HTR-8/SVneo (cell line): Measurements from ENCODE around the gene SYP.

ENCODE experiments used
- DNase-seq: peaks from one replicate; pipeline ENCODE4 v3.0.0; 2011; ENCODE audit warnings: low spot score, mixed read lengths; ENCODE audit not compliant: insufficient read length
- FAIRE-seq: peaks from 2 replicates; lab custom pipeline; 2011; peaks lifted over from hg19 to GRCh38; lab: Jason Lieb, UNC

Gene SYP

DNA sequence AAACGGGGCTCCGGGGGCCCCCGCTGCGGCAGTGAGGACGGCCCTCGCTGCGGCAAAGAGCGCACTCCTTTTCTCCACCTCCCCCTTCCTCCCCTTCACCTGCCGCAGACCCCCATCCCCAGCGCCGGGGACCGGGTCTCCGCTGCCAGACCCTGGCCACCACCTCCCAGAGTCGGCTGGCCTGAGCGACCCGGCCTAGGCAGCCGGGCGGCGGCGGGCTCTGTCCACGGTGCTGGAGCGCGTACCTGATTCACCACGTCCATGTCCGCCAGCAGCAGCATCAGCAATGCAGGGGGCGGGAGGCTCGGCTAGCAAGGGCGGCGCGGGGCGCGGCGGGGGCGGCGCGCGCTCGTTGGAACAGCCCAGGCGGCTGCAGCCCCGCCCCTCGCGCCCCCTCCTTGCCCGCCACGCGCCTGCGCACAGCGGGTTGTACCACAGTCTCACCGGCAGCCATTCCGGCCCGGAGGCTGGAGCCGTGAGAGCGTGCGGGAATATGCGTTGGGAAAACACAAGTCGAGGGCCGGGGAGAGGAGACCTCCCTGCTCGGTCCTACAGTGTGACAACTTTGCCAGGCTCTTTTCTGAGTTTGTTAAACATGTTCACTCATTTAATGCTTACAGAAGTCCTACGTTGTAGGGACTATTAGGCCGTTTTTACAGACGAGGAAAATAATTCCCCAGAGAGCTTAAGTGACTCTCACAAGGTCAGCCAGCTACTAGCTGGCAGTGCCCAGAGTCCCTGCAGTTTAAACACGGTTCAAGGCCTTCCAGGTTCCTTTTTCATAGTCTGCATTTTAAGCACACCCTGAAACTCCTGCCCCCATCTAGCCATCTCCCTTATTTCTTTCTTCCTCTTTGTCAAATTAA lies at the start of gene SYP:
TSS of gene SYP (minus strand) at position 288 of the 866 bp plus-strand sequence. CDS start at position 281, 7 bp downstream.
- peak; percentile 33 for FAIRE-seq

GRCh38 chrX:49249616-49250015 lies 49.6 kb upstream of the SYP start:
- DNase-seq (no peak), FAIRE-seq (no peak)

More for the DNA sequence above, at the start of gene SYP:
- peak; percentile 75 for DNase-seq

DNA sequence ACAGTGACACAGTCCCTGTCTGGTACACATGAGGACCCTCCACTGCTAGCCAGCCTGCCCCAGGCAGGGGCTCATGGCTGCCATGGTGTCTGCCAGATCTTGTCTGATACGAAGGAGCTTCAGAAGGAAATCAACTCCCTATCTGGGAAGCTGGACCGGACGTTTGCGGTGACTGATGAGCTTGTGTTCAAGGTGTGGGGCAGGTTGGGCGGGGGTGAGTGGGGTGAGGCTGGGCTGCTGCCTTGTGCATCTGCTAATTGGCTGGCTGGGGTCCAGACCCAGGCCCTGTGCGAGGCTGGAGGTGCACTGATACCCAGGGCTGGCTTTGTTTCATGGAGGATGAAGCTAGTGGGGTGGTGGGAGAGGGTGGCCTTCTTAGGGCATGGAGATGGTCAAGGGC lies 49.1 kb upstream of the SYP start:
- DNase-seq (no peak), FAIRE-seq (no peak)

GRCh38 chrX:49247916-49248811 lies 48.2 kb upstream of the SYP start:
- FAIRE-seq (no peak), DNase-seq (no peak)

GRCh38 chrX:49247346-49247745 lies 47.4 kb upstream of the SYP start:
- DNase-seq (no peak), FAIRE-seq (no peak)

DNA sequence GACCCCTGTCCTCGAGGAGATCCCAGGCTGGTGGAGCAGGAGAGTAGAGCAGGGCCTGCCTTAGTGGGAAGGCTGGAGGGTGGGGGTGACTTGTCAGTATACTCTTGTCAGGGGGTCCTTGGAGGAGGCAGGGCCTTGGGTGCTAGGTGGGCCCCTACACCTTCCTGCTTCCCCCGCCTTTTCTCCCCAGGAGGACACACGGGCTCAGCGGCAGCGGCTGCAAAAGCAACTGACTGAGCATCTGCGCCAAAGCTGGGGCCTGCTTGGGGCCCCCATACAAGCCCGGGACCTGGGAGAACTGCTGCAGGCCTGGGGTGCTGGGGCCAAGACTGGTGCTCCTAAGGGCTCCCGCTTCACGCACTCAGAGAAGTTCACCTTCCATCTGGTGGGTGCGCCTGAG lies 46.5 kb upstream of the SYP start:
- FAIRE-seq (no peak), DNase-seq (no peak)

GRCh38 chrX:49244207-49244606 lies 44.2 kb upstream of the SYP start:
- no peak for DNase-seq
- no peak for FAIRE-seq

GRCh38 chrX:49243166-49243565 lies 43.2 kb upstream of the SYP start:
- DNase-seq (no peak), FAIRE-seq (no peak)

GRCh38 chrX:49242545-49243066 lies 42.6 kb upstream of the SYP start:
- FAIRE-seq = no peak
- no peak for DNase-seq

DNA sequence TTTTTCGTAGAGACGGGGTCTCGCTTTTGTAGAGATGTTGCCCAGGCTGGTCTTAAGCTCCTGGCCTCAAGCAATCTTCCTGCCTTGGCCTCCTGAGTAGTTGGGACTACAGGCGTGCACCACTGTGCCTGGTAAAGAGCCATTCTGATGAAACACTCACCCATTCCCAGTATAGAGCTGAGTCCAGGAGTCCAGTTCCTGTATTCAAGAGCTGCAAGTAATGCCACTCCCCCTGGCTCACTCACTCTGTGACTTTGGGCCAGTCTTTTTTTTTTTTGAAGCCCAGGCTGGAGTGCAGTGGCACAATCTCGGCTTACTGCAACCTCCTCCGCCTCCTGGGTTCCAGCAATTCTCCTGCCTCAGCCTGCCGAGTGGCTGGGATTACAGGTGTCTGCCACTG lies 38.7 kb upstream of the SYP start:
- no peak for DNase-seq
- no peak for FAIRE-seq

DNA sequence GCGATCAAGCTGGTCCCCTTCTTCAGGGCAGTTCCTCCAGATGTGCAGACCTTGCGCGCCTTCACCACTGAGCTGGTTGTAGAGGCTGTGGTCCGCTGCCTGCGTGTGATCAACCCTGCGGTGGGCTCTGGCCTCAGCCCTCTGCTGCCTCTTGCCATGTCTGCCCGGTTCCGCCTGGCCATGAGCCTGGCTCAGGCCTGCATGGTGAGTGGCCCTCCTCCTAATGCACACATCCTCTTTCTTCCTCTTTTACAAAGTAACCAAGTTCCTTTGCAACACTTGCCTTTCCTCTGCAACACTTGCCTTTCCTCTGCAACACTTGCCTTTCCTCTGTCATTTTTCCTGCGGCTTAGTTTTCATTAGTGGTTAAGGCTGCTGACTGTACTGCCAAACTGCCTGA lies 37.1 kb upstream of the SYP start:
- FAIRE-seq = no peak

DNA sequence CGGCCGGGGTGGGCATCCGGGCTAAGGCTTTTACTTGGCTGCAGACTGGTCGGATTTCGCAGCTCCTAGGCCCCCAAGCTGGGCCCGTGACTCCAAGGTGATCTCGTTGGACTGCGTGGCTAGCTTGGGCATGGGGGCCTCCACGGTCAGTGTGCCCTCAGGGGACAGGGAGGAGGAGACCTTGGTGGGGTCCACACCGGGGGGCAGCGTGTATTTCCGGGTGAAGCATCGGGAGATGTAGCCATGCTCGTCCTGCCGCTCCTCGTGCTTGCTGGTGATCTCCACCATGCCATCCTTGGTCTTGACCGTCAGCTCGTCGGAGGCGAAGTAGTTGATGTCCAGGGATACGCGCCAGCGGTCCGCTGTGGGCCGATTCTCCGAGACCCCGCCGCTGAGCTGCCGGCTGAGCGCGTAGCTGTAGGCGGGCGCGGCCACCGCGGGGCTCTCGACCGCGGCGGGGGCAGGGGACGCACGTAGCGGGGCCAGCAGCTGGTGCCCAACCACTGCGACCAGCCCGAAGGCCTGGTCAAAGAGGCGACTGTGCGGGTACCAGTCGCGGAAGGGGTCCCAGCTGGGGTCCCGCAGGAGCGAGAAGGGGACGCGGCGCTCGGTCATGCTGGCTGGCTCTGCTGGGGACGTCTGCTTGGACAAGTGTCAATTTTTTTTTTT lies 34.0 kb upstream of the SYP start:
- FAIRE-seq (no peak), DNase-seq (no peak)

More for the DNA sequence above, 37.1 kb upstream of the SYP start:
- no peak for DNase-seq

- DNase-seq = no peak
- no peak for FAIRE-seq
Measured at GRCh38 chrX:49233176-49233575, 33.2 kb upstream of the SYP start, which contains the start of gene CACNA1F. Gene CACNA1F, minus strand, starts transcription at chrX:49233340. Its CDS starts 31 bp downstream, at chrX:49233309.

DNA sequence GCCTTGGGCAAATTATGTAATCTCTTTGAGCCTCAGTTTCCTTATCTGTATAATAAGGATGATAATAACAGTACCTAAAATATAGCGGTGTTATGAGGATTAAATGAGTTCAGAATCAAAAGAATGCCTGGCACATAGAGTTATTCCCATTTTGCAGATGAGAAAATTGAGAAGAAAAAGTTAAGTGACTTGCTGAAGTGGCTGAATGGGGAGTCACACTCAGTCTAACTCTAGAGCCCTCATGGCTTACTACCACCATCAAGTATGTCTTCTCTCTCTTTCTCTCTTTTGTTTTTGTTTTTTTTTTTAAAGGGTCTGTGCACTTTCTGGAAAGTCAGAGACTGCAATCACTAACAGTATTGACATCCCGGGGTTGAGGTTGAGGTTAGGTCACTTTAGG lies 32.5 kb upstream of the SYP start:
- FAIRE-seq (no peak), DNase-seq (no peak)

DNA sequence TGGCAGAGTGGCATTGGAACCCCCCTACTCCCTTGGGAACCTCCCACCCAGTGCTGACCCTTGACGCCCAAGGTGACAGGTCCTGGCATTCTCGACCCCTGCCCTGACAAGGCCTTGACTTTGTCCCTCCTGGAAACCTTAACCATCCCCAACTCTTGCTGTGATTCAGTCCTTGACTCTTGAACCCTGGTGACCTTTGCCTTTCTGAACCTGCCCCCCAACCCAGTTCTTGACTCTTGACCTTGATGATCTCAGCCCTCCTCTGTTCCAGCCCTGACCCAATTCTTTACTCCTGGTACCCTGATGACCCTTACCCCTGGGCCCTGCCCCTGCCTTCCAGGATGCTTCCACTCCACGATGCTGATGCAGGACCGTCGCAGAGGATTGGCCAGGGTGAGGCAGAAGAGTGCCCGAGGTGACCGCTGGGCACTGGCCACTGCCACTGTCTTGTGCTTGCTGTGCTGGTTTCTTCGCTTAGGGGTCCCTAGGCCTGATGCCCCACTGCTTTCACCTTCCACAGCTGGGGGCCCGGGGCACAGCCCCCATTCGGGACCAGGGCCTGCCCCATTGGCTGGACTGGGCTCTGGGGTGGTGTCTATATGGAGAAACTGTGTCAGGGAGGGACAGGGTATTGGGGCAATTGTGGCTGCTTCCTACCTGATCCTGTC lies 31.5 kb upstream of the SYP start:
- no peak for FAIRE-seq
- DNase-seq = no peak

- no peak for FAIRE-seq
- DNase-seq = no peak
Measured at GRCh38 chrX:49230500-49231232, 30.7 kb upstream of the SYP start.

GRCh38 chrX:49228185-49228584 lies 28.2 kb upstream of the SYP start:
- DNase-seq (no peak), FAIRE-seq (no peak)

- no peak for DNase-seq
- no peak for FAIRE-seq
Measured at GRCh38 chrX:49227726-49228125, 27.7 kb upstream of the SYP start.

GRCh38 chrX:49226946-49227345 lies 27.0 kb upstream of the SYP start:
- FAIRE-seq = no peak
- no peak for DNase-seq
